GM21717 (cell line): Measurements from ENCODE around the gene RGS7BP.
"Not testable (repeated sequence)": the region's sequence is repeated elsewhere in the genome, so short reads cannot be mapped to it uniquely, and the experiment has no call there.

Source experiments
- ATAC-seq: cut with Tn5 transposase; IDR thresholded peaks from one replicate; pipeline ENCODE4 v1.9.1; 2021; ENCODE audit warnings: mild to moderate bottlenecking, moderate library complexity; ENCODE audit not compliant: unreplicated experiment

Gene RGS7BP

GRCh38 chr5:64557911-64558310, 52.1 kb downstream of the RGS7BP start:
- ATAC-seq = no peak

- not testable (repeated sequence) for ATAC-seq
Measured at GRCh38 chr5:64558641-64559040, 52.8 kb downstream of the RGS7BP start.

GRCh38 chr5:64566310-64566916, 60.6 kb downstream of the RGS7BP start:
- ATAC-seq = no peak

- ATAC-seq = no peak
Measured at GRCh38 chr5:64569858-64570257, 64.0 kb downstream of the RGS7BP start.

- ATAC-seq = no peak
Measured at GRCh38 chr5:64570395-64570996, 64.7 kb downstream of the RGS7BP start.

GRCh38 chr5:64575561-64575960, 69.7 kb downstream of the RGS7BP start:
- ATAC-seq = no peak

GRCh38 chr5:64576250-64576649, 70.4 kb downstream of the RGS7BP start:
- ATAC-seq = no peak

- ATAC-seq = no peak
Measured at GRCh38 chr5:64585646-64586045, 79.8 kb downstream of the RGS7BP start.

- no peak for ATAC-seq
Measured at GRCh38 chr5:64587370-64587769, 81.6 kb downstream of the RGS7BP start.

- no peak for ATAC-seq
Measured at GRCh38 chr5:64592730-64593341, 87.0 kb downstream of the RGS7BP start.

- ATAC-seq = no peak
Measured at GRCh38 chr5:64594025-64594424, 88.2 kb downstream of the RGS7BP start.

GRCh38 chr5:64594601-64595000, 88.8 kb downstream of the RGS7BP start:
- no peak for ATAC-seq

- ATAC-seq = no peak
Measured at GRCh38 chr5:64595031-64595855, 89.4 kb downstream of the RGS7BP start.

GRCh38 chr5:64599226-64599625, 93.4 kb downstream of the RGS7BP start:
- no peak for ATAC-seq

GRCh38 chr5:64603676-64604075, 97.9 kb downstream of the RGS7BP start:
- no peak for ATAC-seq

GRCh38 chr5:64606926-64607325, 101.1 kb downstream of the RGS7BP start:
- ATAC-seq = no peak

- ATAC-seq = no peak
Measured at GRCh38 chr5:64612344-64612961, 106.6 kb downstream of the RGS7BP start.

- no peak for ATAC-seq
Measured at GRCh38 chr5:64615895-64616294, 110.1 kb downstream of the RGS7BP start.

- no peak for ATAC-seq
Measured at GRCh38 chr5:64619609-64620008, 113.8 kb downstream of the RGS7BP start.

- ATAC-seq = no peak
Measured at GRCh38 chr5:64622991-64623390, 117.2 kb downstream of the RGS7BP start.

- no peak for ATAC-seq
Measured at GRCh38 chr5:64625678-64626077, 119.9 kb downstream of the RGS7BP start.
